GM23338 (cell line): ENCODE results near the gene ABCB11. TPM values are rescaled to one million over a fixed set of nuclear protein-coding genes. Genes with fewer than 3 reads are reported as not detected.

Source experiments
- ATAC-seq: fragments of 200-7000 bp; cut with Tn5 transposase; 3 replicates; pipeline ENCODE4 v1.9.1; 2020
- DNase-seq: peaks from one replicate; pipeline ENCODE4 v3.0.0-alpha.2; 2015; ENCODE audit warnings: low spot score
- H2AFZ ChIP-seq: fragments of 200-600 bp; sonication (generic); 2 replicates; pipeline ENCODE4 v1.8.0; 2016; ENCODE audit warnings: antibody characterized with exemption, mild to moderate bottlenecking, moderate library complexity
- H3F3A ChIP-seq: fragments of 200-600 bp; sonication (generic); replicated peaks from 2 replicates; pipeline ENCODE4 v1.8.0; 2017; ENCODE audit warnings: antibody characterized with exemption, mixed run types, low read depth
- H3K27ac ChIP-seq: fragments of 200-600 bp; sonication (generic); 2 replicates; pipeline ENCODE4 v1.6.1; 2016; ENCODE audit warnings: low read depth
- H3K27me3 ChIP-seq: fragments of 200-600 bp; sonication (generic); 2 replicates; pipeline ENCODE4 v1.8.0; 2016; ENCODE audit warnings: mild to moderate bottlenecking, mixed run types, moderate library complexity; ENCODE audit not compliant: insufficient read depth
- H3K36me3 ChIP-seq: fragments of 200-600 bp; sonication (generic); 2 replicates; pipeline ENCODE4 v1.8.0; 2016; ENCODE audit warnings: mild to moderate bottlenecking; ENCODE audit not compliant: insufficient read depth
- H3K4me1 ChIP-seq: fragments of 200-600 bp; sonication (generic); 2 replicates; pipeline ENCODE4 v1.8.0; 2016; ENCODE audit warnings: mild to moderate bottlenecking, moderate library complexity; ENCODE audit not compliant: insufficient read depth
- H3K4me2 ChIP-seq: fragments of 200-600 bp; sonication (generic); 2 replicates; pipeline ENCODE4 v1.7.1; 2017; ENCODE audit warnings: mixed run types
- H3K4me3 ChIP-seq: fragments of 200-600 bp; sonication (generic); 2 replicates; pipeline ENCODE4 v1.6.1; 2016; ENCODE audit warnings: mixed run types
- H3K79me2 ChIP-seq: fragments of 200-600 bp; sonication (generic); replicated peaks from 2 replicates; pipeline ENCODE4 v1.8.0; 2017; ENCODE audit warnings: mild to moderate bottlenecking; ENCODE audit not compliant: insufficient read depth
- H3K9me2 ChIP-seq: fragments of 200-600 bp; sonication (generic); 2 replicates; pipeline ENCODE4 v1.8.0; 2017; ENCODE audit not compliant: insufficient read depth
- H4K20me1 ChIP-seq: fragments of 200-600 bp; sonication (generic); replicated peaks from 2 replicates; pipeline ENCODE4 v1.8.0; 2017; ENCODE audit warnings: mild to moderate bottlenecking; ENCODE audit not compliant: insufficient read depth
- H3K27ac Mint-ChIP-seq: 2 replicates; pipeline ENCODE4 v1.8.0; 2020; ENCODE audit warnings: inconsistent platforms, mild to moderate bottlenecking, moderate library complexity, mixed read lengths
- H3K27me3 Mint-ChIP-seq: 3 replicates; pipeline ENCODE4 v1.8.0; 2022; ENCODE audit warnings: low read depth, mild to moderate bottlenecking, moderate library complexity, mixed read lengths, inconsistent platforms; ENCODE audit not compliant: insufficient read depth, poor library complexity
- H3K36me3 Mint-ChIP-seq: 3 replicates; pipeline ENCODE4 v1.8.0; 2021; ENCODE audit warnings: low read depth, mild to moderate bottlenecking, inconsistent platforms, moderate library complexity, mixed read lengths
- H3K4me1 Mint-ChIP-seq: 3 replicates; pipeline ENCODE4 v1.8.0; 2020; ENCODE audit warnings: mild to moderate bottlenecking, inconsistent platforms, mixed read lengths
- H3K4me3 Mint-ChIP-seq: 3 replicates; pipeline ENCODE4 v1.8.0; 2021; ENCODE audit warnings: moderate library complexity, mild to moderate bottlenecking, inconsistent platforms, mixed read lengths
- H3K9me3 Mint-ChIP-seq: 3 replicates; pipeline ENCODE4 v1.8.0; 2020; ENCODE audit warnings: moderate library complexity, mild to moderate bottlenecking, inconsistent platforms, mixed read lengths
- CREB1 ChIP-seq: fragments of 250-450 bp; sonication (Bioruptor Pico); IDR thresholded peaks from 2 replicates; pipeline ENCODE4 v1.5.0; 2020; ENCODE audit warnings: low read depth, mild to moderate bottlenecking, moderate library complexity
- EZH2 ChIP-seq: fragments of 200-600 bp; sonication (generic); IDR thresholded peaks from one replicate; pipeline ENCODE4 v1.8.0; 2017; ENCODE audit warnings: antibody characterized with exemption, mild to moderate bottlenecking, low read depth; ENCODE audit not compliant: unreplicated experiment
- EZH2phosphoT487 ChIP-seq: fragments of 200-600 bp; sonication (generic); IDR thresholded peaks from one replicate; pipeline ENCODE4 v1.8.1; 2018; ENCODE audit warnings: antibody characterized with exemption; ENCODE audit not compliant: unreplicated experiment
- JUNB ChIP-seq: IDR thresholded peaks from one replicate; pipeline ENCODE4 v1.6.1; 2016; ENCODE audit warnings: antibody characterized with exemption; ENCODE audit not compliant: unreplicated experiment
- NANOG ChIP-seq: IDR thresholded peaks from 2 replicates; pipeline ENCODE4 v1.6.1; 2016; ENCODE audit warnings: antibody characterized with exemption, borderline replicate concordance
- POLR2AphosphoS5 ChIP-seq: IDR thresholded peaks from 2 replicates; pipeline ENCODE4 v1.6.1; 2016; ENCODE audit warnings: antibody characterized with exemption, low read depth
- STAT1 ChIP-seq: IDR thresholded peaks from one replicate; pipeline ENCODE4 v1.6.1; 2016; ENCODE audit warnings: antibody characterized with exemption; ENCODE audit not compliant: unreplicated experiment
- ZNF114 ChIP-seq: fragments of 250-450 bp; sonication (Bioruptor Pico); IDR thresholded peaks from 2 replicates; pipeline ENCODE4 v1.5.0; 2020; ENCODE audit warnings: mild to moderate bottlenecking, moderate library complexity
- ZNF331 ChIP-seq: fragments of 250-450 bp; sonication (Bioruptor Pico); IDR thresholded peaks from 2 replicates; pipeline ENCODE4 v1.5.0; 2020; ENCODE audit warnings: low read depth, mild to moderate bottlenecking, moderate library complexity
- polyA plus RNA-seq: library from polyadenylated mRNA; unstranded; fragments of >200 nt; fragmentation: Nextera tagmentation; extraction: Ambion mirVana; gene quantifications from 2 replicates; pipeline ENCODE4 v1.2.1, GENCODE V29; 2016
- total RNA-seq: library from RNA; depleted of rRNA; stranded (reverse); fragments of >200 nt; shearing (Covaris generic); gene quantifications from 2 replicates; pipeline ENCODE4 v1.2.3, GENCODE V29; 2014
- TF ChIP-seq, protein P1 (sequence below): IDR thresholded peaks from 2 replicates; pipeline ENCODE4 v1.6.1; 2016; ENCODE audit warnings: antibody characterized with exemption
- TF ChIP-seq, protein P2 (sequence below), 2 experiments: fragments of 200-600 bp in 1 of 2; sonication (generic) in 1 of 2; conservative IDR thresholded peaks; 2 replicates each; pipeline versions ENCODE4 v1.5.1 to v1.6.1; 2016 to 2017; ENCODE audit warnings: antibody characterized with exemption in 2 of 2, low read depth in 2 of 2, mild to moderate bottlenecking in 2 of 2, moderate library complexity in 1 of 2
- TF ChIP-seq, protein P3 (sequence below): IDR thresholded peaks from one replicate; pipeline ENCODE4 v1.6.1; 2018; ENCODE audit warnings: antibody characterized with exemption; ENCODE audit not compliant: unreplicated experiment
- TF ChIP-seq, protein P4 (sequence below): fragments of 250-450 bp; sonication (Bioruptor Pico); IDR thresholded peaks from 2 replicates; pipeline ENCODE4 v1.5.0; 2020; ENCODE audit warnings: mild to moderate bottlenecking, moderate library complexity

Gene ABCB11
- total and polyA plus RNA-seq, 2 experiments from 2014 or later = not detected

DNA sequence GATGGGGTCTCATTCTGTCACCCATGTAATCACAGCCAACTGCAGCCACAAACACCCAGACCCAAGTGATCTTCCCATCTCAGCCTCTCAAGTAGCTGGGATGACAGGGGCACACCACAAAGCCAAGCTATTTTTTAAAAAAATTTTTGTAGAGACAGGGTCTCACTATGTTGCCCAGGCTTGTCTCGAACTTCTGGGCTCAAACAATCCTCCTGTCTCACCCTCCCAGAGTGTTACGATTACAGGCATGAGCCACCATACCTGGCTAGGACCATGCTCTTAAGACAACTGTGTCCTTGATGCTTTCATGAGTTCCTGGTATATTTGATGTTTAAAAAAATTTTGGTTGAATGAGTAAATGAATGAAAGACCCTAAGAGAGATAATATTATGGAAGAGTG, 19.4 kb downstream of the ABCB11 start:
- DNase-seq = no peak
- no peak for ATAC-seq
- TF ChIP-seq STAT1 = no peak
- no peak for TF ChIP-seq NANOG
- no peak for TF ChIP-seq CREB1 (CRISPR knock-in tag)
- TF ChIP-seq ZNF331 (CRISPR knock-in tag) = no peak
- TF ChIP-seq EZH2phosphoT487 = no peak
- TF ChIP-seq EZH2 = no peak
- no peak for TF ChIP-seq JUNB
- no peak for TF ChIP-seq ZNF114 (CRISPR knock-in tag)
- TF ChIP-seq, protein P1, sequence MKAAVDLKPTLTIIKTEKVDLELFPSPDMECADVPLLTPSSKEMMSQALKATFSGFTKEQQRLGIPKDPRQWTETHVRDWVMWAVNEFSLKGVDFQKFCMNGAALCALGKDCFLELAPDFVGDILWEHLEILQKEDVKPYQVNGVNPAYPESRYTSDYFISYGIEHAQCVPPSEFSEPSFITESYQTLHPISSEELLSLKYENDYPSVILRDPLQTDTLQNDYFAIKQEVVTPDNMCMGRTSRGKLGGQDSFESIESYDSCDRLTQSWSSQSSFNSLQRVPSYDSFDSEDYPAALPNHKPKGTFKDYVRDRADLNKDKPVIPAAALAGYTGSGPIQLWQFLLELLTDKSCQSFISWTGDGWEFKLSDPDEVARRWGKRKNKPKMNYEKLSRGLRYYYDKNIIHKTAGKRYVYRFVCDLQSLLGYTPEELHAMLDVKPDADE = no peak
- TF ChIP-seq POLR2AphosphoS5 = no peak
- TF ChIP-seq, protein P2, sequence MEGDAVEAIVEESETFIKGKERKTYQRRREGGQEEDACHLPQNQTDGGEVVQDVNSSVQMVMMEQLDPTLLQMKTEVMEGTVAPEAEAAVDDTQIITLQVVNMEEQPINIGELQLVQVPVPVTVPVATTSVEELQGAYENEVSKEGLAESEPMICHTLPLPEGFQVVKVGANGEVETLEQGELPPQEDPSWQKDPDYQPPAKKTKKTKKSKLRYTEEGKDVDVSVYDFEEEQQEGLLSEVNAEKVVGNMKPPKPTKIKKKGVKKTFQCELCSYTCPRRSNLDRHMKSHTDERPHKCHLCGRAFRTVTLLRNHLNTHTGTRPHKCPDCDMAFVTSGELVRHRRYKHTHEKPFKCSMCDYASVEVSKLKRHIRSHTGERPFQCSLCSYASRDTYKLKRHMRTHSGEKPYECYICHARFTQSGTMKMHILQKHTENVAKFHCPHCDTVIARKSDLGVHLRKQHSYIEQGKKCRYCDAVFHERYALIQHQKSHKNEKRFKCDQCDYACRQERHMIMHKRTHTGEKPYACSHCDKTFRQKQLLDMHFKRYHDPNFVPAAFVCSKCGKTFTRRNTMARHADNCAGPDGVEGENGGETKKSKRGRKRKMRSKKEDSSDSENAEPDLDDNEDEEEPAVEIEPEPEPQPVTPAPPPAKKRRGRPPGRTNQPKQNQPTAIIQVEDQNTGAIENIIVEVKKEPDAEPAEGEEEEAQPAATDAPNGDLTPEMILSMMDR (conservative IDR thresholded peaks at IDR 0.05; ENCODE audit: low read depth in 2 of 2) = no peak
- TF ChIP-seq, protein P3, sequence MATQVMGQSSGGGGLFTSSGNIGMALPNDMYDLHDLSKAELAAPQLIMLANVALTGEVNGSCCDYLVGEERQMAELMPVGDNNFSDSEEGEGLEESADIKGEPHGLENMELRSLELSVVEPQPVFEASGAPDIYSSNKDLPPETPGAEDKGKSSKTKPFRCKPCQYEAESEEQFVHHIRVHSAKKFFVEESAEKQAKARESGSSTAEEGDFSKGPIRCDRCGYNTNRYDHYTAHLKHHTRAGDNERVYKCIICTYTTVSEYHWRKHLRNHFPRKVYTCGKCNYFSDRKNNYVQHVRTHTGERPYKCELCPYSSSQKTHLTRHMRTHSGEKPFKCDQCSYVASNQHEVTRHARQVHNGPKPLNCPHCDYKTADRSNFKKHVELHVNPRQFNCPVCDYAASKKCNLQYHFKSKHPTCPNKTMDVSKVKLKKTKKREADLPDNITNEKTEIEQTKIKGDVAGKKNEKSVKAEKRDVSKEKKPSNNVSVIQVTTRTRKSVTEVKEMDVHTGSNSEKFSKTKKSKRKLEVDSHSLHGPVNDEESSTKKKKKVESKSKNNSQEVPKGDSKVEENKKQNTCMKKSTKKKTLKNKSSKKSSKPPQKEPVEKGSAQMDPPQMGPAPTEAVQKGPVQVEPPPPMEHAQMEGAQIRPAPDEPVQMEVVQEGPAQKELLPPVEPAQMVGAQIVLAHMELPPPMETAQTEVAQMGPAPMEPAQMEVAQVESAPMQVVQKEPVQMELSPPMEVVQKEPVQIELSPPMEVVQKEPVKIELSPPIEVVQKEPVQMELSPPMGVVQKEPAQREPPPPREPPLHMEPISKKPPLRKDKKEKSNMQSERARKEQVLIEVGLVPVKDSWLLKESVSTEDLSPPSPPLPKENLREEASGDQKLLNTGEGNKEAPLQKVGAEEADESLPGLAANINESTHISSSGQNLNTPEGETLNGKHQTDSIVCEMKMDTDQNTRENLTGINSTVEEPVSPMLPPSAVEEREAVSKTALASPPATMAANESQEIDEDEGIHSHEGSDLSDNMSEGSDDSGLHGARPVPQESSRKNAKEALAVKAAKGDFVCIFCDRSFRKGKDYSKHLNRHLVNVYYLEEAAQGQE = no peak
- TF ChIP-seq, protein P4, sequence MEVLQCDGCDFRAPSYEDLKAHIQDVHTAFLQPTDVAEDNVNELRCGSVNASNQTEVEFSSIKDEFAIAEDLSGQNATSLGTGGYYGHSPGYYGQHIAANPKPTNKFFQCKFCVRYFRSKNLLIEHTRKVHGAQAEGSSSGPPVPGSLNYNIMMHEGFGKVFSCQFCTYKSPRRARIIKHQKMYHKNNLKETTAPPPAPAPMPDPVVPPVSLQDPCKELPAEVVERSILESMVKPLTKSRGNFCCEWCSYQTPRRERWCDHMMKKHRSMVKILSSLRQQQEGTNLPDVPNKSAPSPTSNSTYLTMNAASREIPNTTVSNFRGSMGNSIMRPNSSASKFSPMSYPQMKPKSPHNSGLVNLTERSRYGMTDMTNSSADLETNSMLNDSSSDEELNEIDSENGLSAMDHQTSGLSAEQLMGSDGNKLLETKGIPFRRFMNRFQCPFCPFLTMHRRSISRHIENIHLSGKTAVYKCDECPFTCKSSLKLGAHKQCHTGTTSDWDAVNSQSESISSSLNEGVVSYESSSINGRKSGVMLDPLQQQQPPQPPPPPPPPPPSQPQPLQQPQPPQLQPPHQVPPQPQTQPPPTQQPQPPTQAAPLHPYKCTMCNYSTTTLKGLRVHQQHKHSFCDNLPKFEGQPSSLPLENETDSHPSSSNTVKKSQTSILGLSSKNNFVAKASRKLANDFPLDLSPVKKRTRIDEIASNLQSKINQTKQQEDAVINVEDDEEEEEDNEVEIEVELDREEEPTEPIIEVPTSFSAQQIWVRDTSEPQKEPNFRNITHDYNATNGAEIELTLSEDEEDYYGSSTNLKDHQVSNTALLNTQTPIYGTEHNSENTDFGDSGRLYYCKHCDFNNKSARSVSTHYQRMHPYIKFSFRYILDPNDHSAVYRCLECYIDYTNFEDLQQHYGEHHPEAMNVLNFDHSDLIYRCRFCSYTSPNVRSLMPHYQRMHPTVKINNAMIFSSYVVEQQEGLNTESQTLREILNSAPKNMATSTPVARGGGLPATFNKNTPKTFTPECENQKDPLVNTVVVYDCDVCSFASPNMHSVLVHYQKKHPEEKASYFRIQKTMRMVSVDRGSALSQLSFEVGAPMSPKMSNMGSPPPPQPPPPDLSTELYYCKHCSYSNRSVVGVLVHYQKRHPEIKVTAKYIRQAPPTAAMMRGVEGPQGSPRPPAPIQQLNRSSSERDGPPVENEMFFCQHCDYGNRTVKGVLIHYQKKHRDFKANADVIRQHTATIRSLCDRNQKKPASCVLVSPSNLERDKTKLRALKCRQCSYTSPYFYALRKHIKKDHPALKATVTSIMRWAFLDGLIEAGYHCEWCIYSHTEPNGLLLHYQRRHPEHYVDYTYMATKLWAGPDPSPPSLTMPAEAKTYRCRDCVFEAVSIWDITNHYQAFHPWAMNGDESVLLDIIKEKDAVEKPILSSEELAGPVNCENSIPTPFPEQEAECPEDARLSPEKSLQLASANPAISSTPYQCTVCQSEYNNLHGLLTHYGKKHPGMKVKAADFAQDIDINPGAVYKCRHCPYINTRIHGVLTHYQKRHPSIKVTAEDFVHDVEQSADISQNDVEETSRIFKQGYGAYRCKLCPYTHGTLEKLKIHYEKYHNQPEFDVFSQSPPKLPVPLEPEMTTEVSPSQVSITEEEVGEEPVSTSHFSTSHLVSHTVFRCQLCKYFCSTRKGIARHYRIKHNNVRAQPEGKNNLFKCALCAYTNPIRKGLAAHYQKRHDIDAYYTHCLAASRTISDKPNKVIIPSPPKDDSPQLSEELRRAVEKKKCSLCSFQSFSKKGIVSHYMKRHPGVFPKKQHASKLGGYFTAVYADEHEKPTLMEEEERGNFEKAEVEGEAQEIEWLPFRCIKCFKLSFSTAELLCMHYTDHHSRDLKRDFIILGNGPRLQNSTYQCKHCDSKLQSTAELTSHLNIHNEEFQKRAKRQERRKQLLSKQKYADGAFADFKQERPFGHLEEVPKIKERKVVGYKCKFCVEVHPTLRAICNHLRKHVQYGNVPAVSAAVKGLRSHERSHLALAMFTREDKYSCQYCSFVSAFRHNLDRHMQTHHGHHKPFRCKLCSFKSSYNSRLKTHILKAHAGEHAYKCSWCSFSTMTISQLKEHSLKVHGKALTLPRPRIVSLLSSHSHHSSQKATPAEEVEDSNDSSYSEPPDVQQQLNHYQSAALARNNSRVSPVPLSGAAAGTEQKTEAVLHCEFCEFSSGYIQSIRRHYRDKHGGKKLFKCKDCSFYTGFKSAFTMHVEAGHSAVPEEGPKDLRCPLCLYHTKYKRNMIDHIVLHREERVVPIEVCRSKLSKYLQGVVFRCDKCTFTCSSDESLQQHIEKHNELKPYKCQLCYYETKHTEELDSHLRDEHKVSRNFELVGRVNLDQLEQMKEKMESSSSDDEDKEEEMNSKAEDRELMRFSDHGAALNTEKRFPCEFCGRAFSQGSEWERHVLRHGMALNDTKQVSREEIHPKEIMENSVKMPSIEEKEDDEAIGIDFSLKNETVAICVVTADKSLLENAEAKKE (CRISPR knock-in tag) = no peak
- no peak overlapping the region for H3K4me3 ChIP-seq
- H3F3A ChIP-seq = no peaks in the 10 kb centered on the region
- H3K4me2 ChIP-seq = no peak overlapping the region
- peaks cover 4% of the 10 kb centered on the region; the same call in 1 of the 2 replicates for H3K9me2 ChIP-seq
- Mint-ChIP-seq H3K36me3 (no peaks in the 10 kb centered on the region), H3K27me3 (no peaks in the 10 kb centered on the region), H3K4me1 (peaks cover 14% of the 10 kb centered on the region; the same call in 2 of the 3 replicates), H3K27ac (no peak overlapping the region), H3K4me3 (no peak overlapping the region), H3K9me3 (no peaks in the 10 kb centered on the region)
- H4K20me1 ChIP-seq = no peaks in the 10 kb centered on the region
- no peak overlapping the region for H3K27ac ChIP-seq
- H3K36me3 ChIP-seq = no peaks in the 10 kb centered on the region
- H3K79me2 ChIP-seq = no peaks in the 10 kb centered on the region
- H3K4me1 ChIP-seq = 0 out of 2 replicates have a peak, but pooled peaks cover 10% of the 10 kb centered on the region
- no peaks in the 10 kb centered on the region for H3K27me3 ChIP-seq
- no peak overlapping the region for H2AFZ ChIP-seq
